HG03558 (cell line): Measurements from ENCODE around the gene NPR3.
"Not testable (repeated sequence)": the region's sequence is repeated elsewhere in the genome, so short reads cannot be mapped to it uniquely, and the experiment has no call there.

ENCODE experiments used
- ATAC-seq: cut with Tn5 transposase; IDR thresholded peaks from one replicate; pipeline ENCODE4 v1.9.1; 2021; ENCODE audit warnings: moderate number of reproducible peaks; ENCODE audit not compliant: unreplicated experiment; ENCODE audit errors: extremely low read depth

The NPR3 gene

GRCh38 chr5:32803656-32804055 is 92.5 kb downstream of the NPR3 start:
- no peak for ATAC-seq

DNA sequence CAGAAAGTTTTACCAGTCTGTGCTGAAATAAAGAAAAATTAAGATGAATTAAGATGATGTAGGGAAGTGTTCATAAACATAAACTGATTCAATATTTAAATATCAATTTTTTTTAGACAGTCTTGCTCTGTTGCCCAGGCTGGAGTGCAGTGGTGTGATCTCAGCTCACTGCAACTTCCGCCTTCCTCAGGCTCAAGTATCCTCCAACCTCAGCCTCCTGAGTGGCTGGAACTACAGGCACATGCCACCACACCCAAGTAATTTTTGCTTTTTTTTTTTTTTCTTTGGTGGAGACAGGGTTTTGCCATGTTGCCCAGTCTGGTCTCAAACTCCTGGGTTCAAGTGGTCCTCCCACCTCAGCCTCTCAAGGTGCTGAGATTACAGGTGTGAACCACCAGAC is 94.3 kb downstream of the NPR3 start:
- not testable (repeated sequence) for ATAC-seq

GRCh38 chr5:32805971-32806638 is 95.0 kb downstream of the NPR3 start:
- no peak for ATAC-seq

DNA sequence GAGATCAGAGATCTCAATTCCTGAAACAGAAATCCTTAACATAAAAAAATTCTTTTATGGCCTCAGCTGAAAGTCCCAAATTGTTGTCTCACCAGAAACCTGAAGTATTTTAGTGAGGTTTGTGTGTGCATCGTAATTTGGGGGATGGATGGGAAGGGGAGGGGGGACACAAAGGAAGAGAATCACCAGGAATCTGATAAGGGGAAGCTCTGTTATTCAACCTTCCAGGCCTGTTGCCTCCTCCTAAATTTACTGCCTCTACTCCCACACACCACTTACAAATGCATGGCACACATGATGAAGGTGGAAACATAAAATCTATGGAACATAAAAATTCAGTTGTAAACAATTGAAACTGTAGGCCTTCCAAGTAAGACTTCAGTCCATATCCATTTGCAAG is 97.7 kb downstream of the NPR3 start:
- ATAC-seq: no peak

- ATAC-seq: no peak
These were observed 99.7 kb downstream of the NPR3 start for GRCh38 chr5:32810804-32811203.

GRCh38 chr5:32812399-32812798 is 101.3 kb downstream of the NPR3 start:
- ATAC-seq: no peak

GRCh38 chr5:32814141-32814540 is 103.0 kb downstream of the NPR3 start:
- no peak for ATAC-seq

DNA sequence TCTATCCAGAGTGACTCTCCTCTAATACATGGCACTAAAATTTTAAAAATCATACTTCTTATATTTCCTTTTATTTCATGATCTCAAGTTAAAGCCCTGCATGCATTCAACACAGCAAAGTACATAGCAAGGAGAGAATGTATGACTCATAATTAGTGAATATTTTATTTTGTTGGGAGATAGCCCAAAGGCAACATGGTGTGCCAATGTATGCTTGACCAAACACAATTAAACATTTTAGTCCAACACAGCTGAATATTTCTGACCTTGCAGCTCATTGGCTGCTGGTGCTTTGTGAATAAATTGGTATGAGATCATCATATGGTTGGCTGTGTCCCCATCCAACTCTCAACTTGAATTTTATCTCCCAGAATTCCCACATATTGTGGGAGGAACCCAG is 103.5 kb downstream of the NPR3 start:
- ATAC-seq: no peak

GRCh38 chr5:32827981-32828380 is 116.9 kb downstream of the NPR3 start:
- ATAC-seq: no peak

DNA sequence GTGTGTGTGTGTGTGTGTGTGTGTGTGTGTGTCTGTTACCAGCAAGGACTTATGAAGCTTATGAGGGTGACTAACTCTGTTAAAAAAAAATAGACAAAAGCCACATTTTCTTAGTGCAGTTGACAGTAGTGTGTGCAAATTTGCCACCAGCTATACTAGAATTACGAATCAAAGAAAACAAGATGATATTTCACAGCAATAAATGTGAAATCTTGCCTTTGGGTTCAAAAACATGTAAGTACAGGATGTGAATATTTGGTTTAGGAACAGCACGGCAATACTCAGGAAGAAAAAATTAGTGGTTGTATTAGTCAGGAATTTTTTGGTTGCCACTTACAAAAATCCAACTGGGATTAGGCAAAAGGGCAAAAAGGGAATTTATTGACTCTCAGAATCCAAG is 117.4 kb downstream of the NPR3 start:
- no peak for ATAC-seq

GRCh38 chr5:32831624-32832023 is 120.5 kb downstream of the NPR3 start:
- no peak for ATAC-seq

- no peak for ATAC-seq
These were observed 122.0 kb downstream of the NPR3 start for GRCh38 chr5:32833127-32833526.

DNA sequence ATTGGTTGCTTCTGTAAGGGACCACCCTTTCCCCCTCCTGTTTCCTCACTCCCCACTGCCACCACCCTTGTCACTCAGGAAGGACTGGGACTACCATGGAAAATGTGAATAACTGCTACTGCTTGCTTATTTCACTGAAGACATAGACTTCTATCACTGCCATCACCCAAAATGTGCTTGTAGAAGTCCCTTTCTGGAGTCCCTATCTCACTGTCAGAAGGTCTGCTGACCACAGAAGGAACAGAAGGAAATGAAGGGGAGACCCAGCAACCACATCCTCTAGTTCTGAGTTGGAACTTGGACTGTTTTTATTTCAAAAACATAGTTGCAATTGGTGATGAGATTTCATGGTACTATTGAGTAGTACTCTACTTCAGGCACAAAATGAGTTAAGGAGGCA is 122.5 kb downstream of the NPR3 start:
- no peak for ATAC-seq

- no peak for ATAC-seq
These were observed 123.1 kb downstream of the NPR3 start for GRCh38 chr5:32834251-32834650.

DNA sequence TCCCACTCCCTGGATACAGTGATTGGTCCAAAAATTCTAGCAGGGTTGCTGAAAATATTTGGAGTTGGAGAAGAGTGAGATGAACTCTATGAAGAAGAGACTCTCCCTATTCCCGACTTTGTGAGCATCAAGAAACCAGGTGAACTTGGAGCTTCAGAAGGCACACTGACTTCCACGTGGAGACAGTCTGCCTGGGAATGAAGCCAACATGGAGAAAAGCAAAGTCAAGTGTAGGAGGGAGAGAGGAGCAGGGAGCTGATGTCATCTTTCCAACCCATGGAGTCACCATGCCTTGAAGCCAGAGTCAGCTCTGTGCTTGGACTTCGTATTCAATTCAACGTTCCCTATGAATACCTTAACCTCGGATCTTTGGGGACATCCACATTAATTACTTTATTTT is 125.1 kb downstream of the NPR3 start:
- ATAC-seq: no peak

DNA sequence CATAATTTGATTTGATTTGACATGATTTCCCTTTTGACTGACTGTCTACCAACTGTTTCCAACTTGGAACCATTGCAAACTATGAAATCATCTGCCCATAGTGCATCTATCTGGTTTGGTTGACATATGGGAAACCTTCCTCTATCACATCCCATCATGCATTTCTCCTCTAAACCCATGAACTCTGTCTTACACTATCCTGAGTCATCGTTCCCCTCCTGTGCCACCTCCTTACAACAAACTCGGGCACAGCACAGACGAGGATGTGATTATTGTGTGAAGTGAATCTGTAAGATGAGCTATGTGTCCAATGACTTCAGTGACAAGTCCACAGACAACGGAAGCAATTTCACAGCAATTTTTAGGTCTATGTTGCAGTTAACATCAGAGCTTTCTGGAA is 126.1 kb downstream of the NPR3 start:
- ATAC-seq: no peak

GRCh38 chr5:32839106-32839505 is 128.0 kb downstream of the NPR3 start:
- ATAC-seq: no peak

- no peak for ATAC-seq
These were observed 129.5 kb downstream of the NPR3 start for GRCh38 chr5:32840606-32841005.
